ENCODE measurements around the gene MINDY1. TPM values are rescaled to one million over a fixed set of nuclear protein-coding genes. Genes with fewer than 3 reads are reported as not detected.

MINDY1 gene
- total RNA-seq, 1 experiment from 2014 or later: 6.8 TPM

- H3K23ac ChIP-seq (ENCODE audit: insufficient read length, low read depth, low read length): no peak overlapping the region
- no peak overlapping the region for H3T11ph ChIP-seq (ENCODE audit: low read length)
- no peak for TF ChIP-seq CTCF (conservative IDR thresholded peaks at IDR 0.05)
- no peak overlapping the region for H3K27ac ChIP-seq (ENCODE audit: insufficient read length, low read depth, low read length)
- H2BK120ac ChIP-seq (ENCODE audit: low read depth, low read length, poor library complexity, severe bottlenecking): no peak overlapping the region
- H2BK15ac ChIP-seq (ENCODE audit: low read depth, low read length): no peak overlapping the region
- H4K91ac ChIP-seq (ENCODE audit: insufficient read length, low read depth, low read length): no peak overlapping the region
- Mint-ChIP-seq H3K27ac (no peak overlapping the region), H3K9me3 (no peaks in the 10 kb centered on the region), H3K4me3 (no peak overlapping the region), H3K4me1 (peaks cover 0 to 5% of the 10 kb centered on the region in 2 experiments; a peak in 2 of 4 replicates), H3K36me3 (ENCODE audit: insufficient read depth in 1 of 3, low read depth in 3 of 3) (peaks cover 19 to 49% (median 48%) of the 10 kb centered on the region in 3 experiments), H3K27me3 (ENCODE audit: low read depth) (no peaks in the 10 kb centered on the region)
- no peak overlapping the region for H3K14ac ChIP-seq (ENCODE audit: insufficient read depth, low read length)
- no peaks in the 10 kb centered on the region for H3K79me2 ChIP-seq (ENCODE audit: insufficient read depth, low read length)
- DNase-seq: no peak
- H3K56ac ChIP-seq (ENCODE audit: insufficient read length, low read depth, low read length): no peak overlapping the region
- no peak overlapping the region for H2AK5ac ChIP-seq (ENCODE audit: insufficient read length, low read length)
- no peak overlapping the region for H2AFZ ChIP-seq (ENCODE audit: low read length)
- H3K27me3 ChIP-seq (ENCODE audit: insufficient read depth, low read length): no peaks in the 10 kb centered on the region
- no peaks in the 10 kb centered on the region for H3K4me1 ChIP-seq (ENCODE audit: insufficient read depth, low read length)
- no peak overlapping the region for H2BK5ac ChIP-seq (ENCODE audit: insufficient read length, low read length)
- no peak overlapping the region for H3K9ac ChIP-seq (ENCODE audit: extremely low read depth, insufficient read length, low read length)
- no peaks in the 10 kb centered on the region for H4K20me1 ChIP-seq (ENCODE audit: control insufficient read depth, insufficient read depth, insufficient read length)
- H3K4me2 ChIP-seq (ENCODE audit: insufficient read depth, insufficient read length, low read length): no peak overlapping the region
- H2BK12ac ChIP-seq (ENCODE audit: insufficient read length, low read depth, low read length): no peak overlapping the region
- no peak overlapping the region for H3K4ac ChIP-seq (ENCODE audit: low read depth, low read length)
- no peaks in the 10 kb centered on the region for H3K23me2 ChIP-seq (ENCODE audit: insufficient read length, low read depth, low read length, poor library complexity, severe bottlenecking)
- no peaks in the 10 kb centered on the region for H3K9me3 ChIP-seq (ENCODE audit: control insufficient read depth, low read depth, low read length)
- no peak overlapping the region for H4K5ac ChIP-seq (ENCODE audit: insufficient read length, low read depth, low read length)
- H3K18ac ChIP-seq (ENCODE audit: insufficient read length, low read depth, low read length): no peak overlapping the region
- no peak overlapping the region for H2BK20ac ChIP-seq (ENCODE audit: low read depth, low read length, poor library complexity, severe bottlenecking)
- no peak overlapping the region for H4K8ac ChIP-seq (replicated peaks; ENCODE audit: insufficient read length, low read depth, low read length)
- H3K79me1 ChIP-seq (ENCODE audit: insufficient read depth, low read depth, low read length, poor library complexity, severe bottlenecking): no peaks in the 10 kb centered on the region
Measured at GRCh38 chr1:151026460-151026859, 19.8 kb upstream of the MINDY1 start.
